GM12878 (cell line): Measurements from ENCODE around the gene EIF4B. TPM values are rescaled to one million over a fixed set of nuclear protein-coding genes. Genes with fewer than 3 reads are reported as not detected.

Source experiments
- BMI1 ChIP-seq: fragments of 450-650 bp; IDR thresholded peaks from 2 replicates; pipeline ENCODE4 v1.6.1; 2016; ENCODE audit warnings: mild to moderate bottlenecking, moderate library complexity, borderline replicate concordance
- CBX5 ChIP-seq: sonication (generic); IDR thresholded peaks from 2 replicates; pipeline ENCODE4 v1.6.1; 2016; ENCODE audit warnings: low read depth, moderate library complexity, mild to moderate bottlenecking, inconsistent platforms
- CREM ChIP-seq: IDR thresholded peaks from 2 replicates; pipeline ENCODE4 v1.6.1; 2014; ENCODE audit warnings: antibody characterized with exemption, low read depth
- ETV6 ChIP-seq, 2 experiments: fragments of 450-650 bp in 1 of 2; IDR thresholded peaks in 1 of 2; conservative IDR thresholded peaks in 1 of 2; 2 replicates each; pipeline ENCODE4 v1.6.1; 2014; ENCODE audit warnings: antibody characterized with exemption in 1 of 2, borderline replicate concordance in 1 of 2, low read depth in 1 of 2, mild to moderate bottlenecking in 1 of 2, moderate library complexity in 1 of 2
- EZH2 ChIP-seq: IDR thresholded peaks from 2 replicates; pipeline ENCODE4 v1.6.1; 2012; ENCODE audit warnings: low read depth, mild to moderate bottlenecking, control low read depth, inconsistent platforms, low read length, borderline replicate concordance; ENCODE audit not compliant: control insufficient read depth
- HDGF ChIP-seq: fragments of 450-650 bp; IDR thresholded peaks from 2 replicates; pipeline ENCODE4 v1.6.1; 2016; ENCODE audit warnings: antibody characterized with exemption
- IKZF1 ChIP-seq: fragments of 450-650 bp; conservative IDR thresholded peaks from 2 replicates; pipeline ENCODE4 v1.6.1; 2017; ENCODE audit warnings: antibody characterized with exemption, mild to moderate bottlenecking
- LARP7 ChIP-seq: fragments of 450-650 bp; IDR thresholded peaks from 2 replicates; pipeline ENCODE4 v1.6.1; 2017; ENCODE audit warnings: mild to moderate bottlenecking
- MEF2B ChIP-seq: fragments of 450-650 bp; IDR thresholded peaks from 2 replicates; pipeline ENCODE4 v1.6.1; 2018; ENCODE audit warnings: mild to moderate bottlenecking, moderate library complexity; ENCODE audit not compliant: partially characterized antibody, poor library complexity, severe bottlenecking
- NFIC ChIP-seq: IDR thresholded peaks from 2 replicates; pipeline ENCODE4 v1.6.1; 2012; ENCODE audit warnings: low read depth, mild to moderate bottlenecking, inconsistent platforms, low read length, moderate library complexity
- NR2C1 ChIP-seq: fragments of 450-650 bp; IDR thresholded peaks from 2 replicates; pipeline ENCODE4 v1.6.1; 2017; ENCODE audit warnings: antibody characterized with exemption, mild to moderate bottlenecking, moderate library complexity
- YY1 ChIP-seq: IDR thresholded peaks from 2 replicates; pipeline ENCODE4 v1.6.1; 2011; ENCODE audit warnings: low read depth, mild to moderate bottlenecking, low read length
- ZBED1 ChIP-seq: IDR thresholded peaks from 2 replicates; pipeline ENCODE4 v1.6.1; 2016; ENCODE audit warnings: borderline replicate concordance
- ZNF207 ChIP-seq: fragments of 450-650 bp; IDR thresholded peaks from 2 replicates; pipeline ENCODE4 v1.6.1; 2014; ENCODE audit warnings: antibody characterized with exemption, mild to moderate bottlenecking, borderline replicate concordance
- ZSCAN29 ChIP-seq: fragments of 450-650 bp; IDR thresholded peaks from 2 replicates; pipeline ENCODE4 v1.6.1; 2017; ENCODE audit warnings: mild to moderate bottlenecking, moderate library complexity
- polyA plus RNA-seq, 11 experiments: library from polyadenylated mRNA; depleted of rRNA in 4 of 11; unstranded in 6 of 11; stranded (reverse) in 5 of 11; fragments of >200 nt; fragmentation: Nextera tagmentation in 4 of 11; fragmentation: Illumina TruSeq in 1 of 11; extraction: Ambion mirVana in 4 of 11; extraction: Trizol in 1 of 11; gene quantifications; 1 replicate in 1 of 11; 2 replicates in 10 of 11; pipeline versions ENCODE4 v1.2.1 to v1.2.3, GENCODE V29; 2011 to 2016; ENCODE audit warnings: inconsistent platforms in 2 of 11, missing spikeins in 2 of 11, low read depth in 1 of 11
- total RNA-seq, 4 experiments: library from RNA; depleted of rRNA in 3 of 4; stranded (reverse); fragments of >200 nt in 3 of 4; fragmentation: Illumina TruSeq in 1 of 4; extraction: Trizol in 1 of 4; gene quantifications; 2 replicates each; pipeline versions ENCODE4 v1.2.1 to v1.2.3, GENCODE V29; 2013 to 2021
- TF ChIP-seq, protein P1 (sequence below): fragments of 450-650 bp; formaldehyde crosslinking; IDR thresholded peaks from 2 replicates; pipeline ENCODE4 v1.4.0; 2022; ENCODE audit warnings: mild to moderate bottlenecking, moderate library complexity
- TF ChIP-seq, protein P2 (sequence below): fragments of 450-650 bp; IDR thresholded peaks from 2 replicates; pipeline ENCODE4 v1.6.1; 2017; ENCODE audit warnings: mild to moderate bottlenecking, low read depth, inconsistent platforms; ENCODE audit not compliant: poor library complexity, severe bottlenecking
- TF ChIP-seq, protein P3 (sequence below): fragments of 450-650 bp; IDR thresholded peaks from 2 replicates; pipeline ENCODE4 v1.6.1; 2017; ENCODE audit warnings: borderline replicate concordance
- TF ChIP-seq, protein P4 (sequence below): fragments of 450-650 bp; formaldehyde crosslinking; IDR thresholded peaks from 2 replicates; pipeline ENCODE4 v1.4.0; 2020; ENCODE audit warnings: mild to moderate bottlenecking, moderate library complexity

The EIF4B gene
- total and polyA plus RNA-seq, 10 of the 15 experiments (the other 5 are each of a cell fraction or from before 2014, with no cell fraction given): 123 to 752 (median 431) TPM

DNA sequence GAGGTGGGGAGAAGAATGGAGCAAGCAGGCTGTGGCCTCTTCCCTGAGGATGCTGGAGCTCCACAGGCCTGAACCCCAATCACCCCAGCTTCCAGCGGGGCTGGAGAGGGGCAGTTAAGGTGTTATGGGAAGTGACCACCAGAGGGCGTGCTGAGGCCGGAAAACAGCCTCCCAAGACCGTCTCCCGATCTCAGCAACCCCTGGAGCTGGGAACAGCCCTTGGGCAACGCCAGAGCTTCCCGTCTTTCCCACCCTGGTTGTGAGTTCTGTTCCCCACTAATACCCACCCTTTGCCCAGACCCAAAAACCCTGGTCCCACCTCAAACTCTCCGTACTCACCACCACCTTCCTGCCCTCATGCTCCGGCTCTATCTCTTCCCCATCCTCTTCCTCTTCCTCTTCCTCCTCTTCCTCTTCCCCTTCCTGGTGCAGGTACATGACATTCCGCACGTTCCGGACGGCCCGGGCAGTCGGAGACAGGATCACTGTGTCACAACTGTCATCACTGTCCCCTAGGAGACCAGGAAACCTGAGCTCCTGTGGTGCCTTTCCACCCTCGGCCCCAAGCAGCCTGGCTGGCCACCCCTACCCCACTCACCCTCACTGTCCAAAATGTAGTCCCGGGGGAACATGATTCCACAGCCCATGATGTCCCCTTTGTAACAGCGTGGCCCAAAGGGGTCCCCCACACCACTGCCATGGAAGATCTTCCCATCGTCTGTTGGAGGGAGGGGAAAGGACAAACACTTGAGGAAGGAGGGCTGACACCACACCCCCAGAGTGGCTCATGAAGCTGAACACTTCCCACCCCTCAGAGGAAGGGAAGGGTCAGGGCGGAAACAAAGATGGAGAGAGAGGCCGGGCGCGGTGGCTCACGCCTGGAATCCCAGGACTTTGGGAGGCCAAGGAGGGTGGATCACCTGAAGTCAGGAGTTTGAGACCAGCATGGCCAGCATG, 60.0 kb downstream of the EIF4B start (continued):
- TF ChIP-seq EZH2 (no peak), ETV6 (conservative IDR thresholded peaks at IDR 0.05 in 1 of 2, IDR thresholded peaks at IDR 0.05 in 1 of 2; ENCODE audit: borderline replicate concordance in 1 of 2, low read depth in 1 of 2) (no peak), ZNF207 (no peak), ZBED1 (no peak), BMI1 (no peak), ZSCAN29 (no peak), HDGF (peak; percentile 87; the same call in 1 of the 2 replicates), MEF2B (no peak), CREM (no peak), NR2C1 (no peak), LARP7 (no peak), CBX5 (no peak), IKZF1 (peak; percentile 76), YY1 (0 out of 2 replicates have a peak, but pooled peaks have one; percentile 14), NFIC (no peak)
- TF ChIP-seq, protein P1, sequence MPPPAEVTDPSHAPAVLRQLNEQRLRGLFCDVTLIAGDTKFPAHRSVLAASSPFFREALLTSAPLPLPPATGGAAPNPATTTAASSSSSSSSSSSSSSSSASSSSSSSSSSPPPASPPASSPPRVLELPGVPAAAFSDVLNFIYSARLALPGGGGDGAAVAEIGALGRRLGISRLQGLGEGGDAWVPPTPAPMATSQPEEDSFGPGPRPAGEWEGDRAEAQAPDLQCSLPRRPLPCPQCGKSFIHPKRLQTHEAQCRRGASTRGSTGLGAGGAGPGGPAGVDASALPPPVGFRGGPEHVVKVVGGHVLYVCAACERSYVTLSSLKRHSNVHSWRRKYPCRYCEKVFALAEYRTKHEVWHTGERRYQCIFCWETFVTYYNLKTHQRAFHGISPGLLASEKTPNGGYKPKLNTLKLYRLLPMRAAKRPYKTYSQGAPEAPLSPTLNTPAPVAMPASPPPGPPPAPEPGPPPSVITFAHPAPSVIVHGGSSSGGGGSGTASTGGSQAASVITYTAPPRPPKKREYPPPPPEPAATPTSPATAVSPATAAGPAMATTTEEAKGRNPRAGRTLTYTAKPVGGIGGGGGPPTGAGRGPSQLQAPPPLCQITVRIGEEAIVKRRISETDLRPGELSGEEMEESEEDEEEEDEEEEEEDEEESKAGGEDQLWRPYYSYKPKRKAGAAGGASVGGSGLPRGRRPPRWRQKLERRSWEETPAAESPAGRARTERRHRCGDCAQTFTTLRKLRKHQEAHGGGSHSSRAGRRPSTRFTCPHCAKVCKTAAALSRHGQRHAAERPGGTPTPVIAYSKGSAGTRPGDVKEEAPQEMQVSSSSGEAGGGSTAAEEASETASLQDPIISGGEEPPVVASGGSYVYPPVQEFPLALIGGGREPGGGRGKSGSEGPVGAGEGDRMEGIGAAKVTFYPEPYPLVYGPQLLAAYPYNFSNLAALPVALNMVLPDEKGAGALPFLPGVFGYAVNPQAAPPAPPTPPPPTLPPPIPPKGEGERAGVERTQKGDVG (CRISPR knock-in tag): no peak
- TF ChIP-seq, protein P2, sequence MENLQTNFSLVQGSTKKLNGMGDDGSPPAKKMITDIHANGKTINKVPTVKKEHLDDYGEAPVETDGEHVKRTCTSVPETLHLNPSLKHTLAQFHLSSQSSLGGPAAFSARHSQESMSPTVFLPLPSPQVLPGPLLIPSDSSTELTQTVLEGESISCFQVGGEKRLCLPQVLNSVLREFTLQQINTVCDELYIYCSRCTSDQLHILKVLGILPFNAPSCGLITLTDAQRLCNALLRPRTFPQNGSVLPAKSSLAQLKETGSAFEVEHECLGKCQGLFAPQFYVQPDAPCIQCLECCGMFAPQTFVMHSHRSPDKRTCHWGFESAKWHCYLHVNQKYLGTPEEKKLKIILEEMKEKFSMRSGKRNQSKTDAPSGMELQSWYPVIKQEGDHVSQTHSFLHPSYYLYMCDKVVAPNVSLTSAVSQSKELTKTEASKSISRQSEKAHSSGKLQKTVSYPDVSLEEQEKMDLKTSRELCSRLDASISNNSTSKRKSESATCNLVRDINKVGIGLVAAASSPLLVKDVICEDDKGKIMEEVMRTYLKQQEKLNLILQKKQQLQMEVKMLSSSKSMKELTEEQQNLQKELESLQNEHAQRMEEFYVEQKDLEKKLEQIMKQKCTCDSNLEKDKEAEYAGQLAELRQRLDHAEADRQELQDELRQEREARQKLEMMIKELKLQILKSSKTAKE: no peak
- TF ChIP-seq, protein P3, sequence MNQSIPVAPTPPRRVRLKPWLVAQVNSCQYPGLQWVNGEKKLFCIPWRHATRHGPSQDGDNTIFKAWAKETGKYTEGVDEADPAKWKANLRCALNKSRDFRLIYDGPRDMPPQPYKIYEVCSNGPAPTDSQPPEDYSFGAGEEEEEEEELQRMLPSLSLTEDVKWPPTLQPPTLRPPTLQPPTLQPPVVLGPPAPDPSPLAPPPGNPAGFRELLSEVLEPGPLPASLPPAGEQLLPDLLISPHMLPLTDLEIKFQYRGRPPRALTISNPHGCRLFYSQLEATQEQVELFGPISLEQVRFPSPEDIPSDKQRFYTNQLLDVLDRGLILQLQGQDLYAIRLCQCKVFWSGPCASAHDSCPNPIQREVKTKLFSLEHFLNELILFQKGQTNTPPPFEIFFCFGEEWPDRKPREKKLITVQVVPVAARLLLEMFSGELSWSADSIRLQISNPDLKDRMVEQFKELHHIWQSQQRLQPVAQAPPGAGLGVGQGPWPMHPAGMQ: no peak
- TF ChIP-seq, protein P4, sequence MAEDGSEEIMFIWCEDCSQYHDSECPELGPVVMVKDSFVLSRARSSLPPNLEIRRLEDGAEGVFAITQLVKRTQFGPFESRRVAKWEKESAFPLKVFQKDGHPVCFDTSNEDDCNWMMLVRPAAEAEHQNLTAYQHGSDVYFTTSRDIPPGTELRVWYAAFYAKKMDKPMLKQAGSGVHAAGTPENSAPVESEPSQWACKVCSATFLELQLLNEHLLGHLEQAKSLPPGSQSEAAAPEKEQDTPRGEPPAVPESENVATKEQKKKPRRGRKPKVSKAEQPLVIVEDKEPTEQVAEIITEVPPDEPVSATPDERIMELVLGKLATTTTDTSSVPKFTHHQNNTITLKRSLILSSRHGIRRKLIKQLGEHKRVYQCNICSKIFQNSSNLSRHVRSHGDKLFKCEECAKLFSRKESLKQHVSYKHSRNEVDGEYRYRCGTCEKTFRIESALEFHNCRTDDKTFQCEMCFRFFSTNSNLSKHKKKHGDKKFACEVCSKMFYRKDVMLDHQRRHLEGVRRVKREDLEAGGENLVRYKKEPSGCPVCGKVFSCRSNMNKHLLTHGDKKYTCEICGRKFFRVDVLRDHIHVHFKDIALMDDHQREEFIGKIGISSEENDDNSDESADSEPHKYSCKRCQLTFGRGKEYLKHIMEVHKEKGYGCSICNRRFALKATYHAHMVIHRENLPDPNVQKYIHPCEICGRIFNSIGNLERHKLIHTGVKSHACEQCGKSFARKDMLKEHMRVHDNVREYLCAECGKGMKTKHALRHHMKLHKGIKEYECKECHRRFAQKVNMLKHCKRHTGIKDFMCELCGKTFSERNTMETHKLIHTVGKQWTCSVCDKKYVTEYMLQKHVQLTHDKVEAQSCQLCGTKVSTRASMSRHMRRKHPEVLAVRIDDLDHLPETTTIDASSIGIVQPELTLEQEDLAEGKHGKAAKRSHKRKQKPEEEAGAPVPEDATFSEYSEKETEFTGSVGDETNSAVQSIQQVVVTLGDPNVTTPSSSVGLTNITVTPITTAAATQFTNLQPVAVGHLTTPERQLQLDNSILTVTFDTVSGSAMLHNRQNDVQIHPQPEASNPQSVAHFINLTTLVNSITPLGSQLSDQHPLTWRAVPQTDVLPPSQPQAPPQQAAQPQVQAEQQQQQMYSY (CRISPR knock-in tag): no peak
